Erythroblast (primary cell): ENCODE data around the gene EP400.

Experiments
- DNase-seq, 2 experiments: peaks; one replicate each; lab custom pipeline; 2025; lab: John Stamatoyannopoulos, UW
- GATA1 ChIP-seq: IDR thresholded peaks from 2 replicates; pipeline ENCODE4 v1.6.1; 2011; ENCODE audit warnings: low read depth, mild to moderate bottlenecking, control low read depth, low read length, moderate library complexity
- POLR2A ChIP-seq: IDR thresholded peaks from 2 replicates; pipeline ENCODE4 v1.6.1; 2011; ENCODE audit warnings: mild to moderate bottlenecking, low read length

Gene EP400

DNA sequence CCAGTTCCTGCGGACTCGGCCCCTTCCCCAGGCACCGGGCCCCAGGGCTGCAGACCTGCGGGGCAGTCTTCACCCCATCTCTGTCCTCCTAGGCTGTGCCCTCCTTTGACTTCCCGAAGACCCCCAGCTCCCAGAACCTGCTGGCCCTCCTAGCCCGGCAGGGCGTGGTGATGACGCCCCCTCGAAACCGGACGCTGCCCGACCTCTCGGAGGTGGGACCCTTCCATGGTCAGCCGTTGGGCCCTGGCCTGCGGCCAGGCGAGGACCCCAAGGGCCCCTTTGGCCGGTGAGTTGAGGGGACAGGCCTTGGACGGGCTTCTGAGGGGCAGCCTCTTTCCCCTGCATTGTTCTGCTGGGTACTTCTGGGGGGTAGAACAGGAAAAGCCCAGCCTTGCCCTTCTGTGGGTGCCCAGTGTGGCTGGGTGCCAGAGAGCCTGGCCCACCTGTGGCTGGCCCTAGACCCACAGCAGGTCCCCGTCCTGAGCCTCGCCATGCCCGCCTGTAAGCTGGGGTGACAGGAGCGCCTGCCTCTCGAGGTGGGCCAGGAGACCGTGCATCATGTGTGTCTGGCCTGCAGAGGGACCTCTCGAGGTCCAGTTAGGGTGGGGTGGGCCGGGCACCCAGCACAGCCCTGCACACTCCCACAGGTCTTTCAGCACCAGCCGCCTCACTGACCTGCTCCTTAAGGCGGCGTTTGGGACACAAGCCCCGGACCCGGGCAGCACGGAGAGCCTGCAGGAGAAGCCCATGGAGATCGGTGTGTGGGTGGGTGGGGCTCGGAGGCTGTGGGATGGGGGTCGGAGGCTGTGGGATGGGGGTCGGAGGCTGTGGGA, 33.2 kb upstream of the EP400 start:
- peak in 1 of 2 experiments; percentile 21 for DNase-seq
- TF ChIP-seq GATA1 (no peak), POLR2A (no peak)

GRCh38 chr12:131917139-131917710, 32.5 kb upstream of the EP400 start:
- DNase-seq = peak; percentile 21 to 22
- TF ChIP-seq POLR2A = no peak
- no peak for TF ChIP-seq GATA1

GRCh38 chr12:131917711-131918306, 31.9 kb upstream of the EP400 start:
- DNase-seq = no peak
- TF ChIP-seq GATA1 (no peak), POLR2A (no peak)

- TF ChIP-seq POLR2A (no peak), GATA1 (no peak)
These were observed 31.3 kb upstream of the EP400 start for GRCh38 chr12:131918311-131919050.

DNA sequence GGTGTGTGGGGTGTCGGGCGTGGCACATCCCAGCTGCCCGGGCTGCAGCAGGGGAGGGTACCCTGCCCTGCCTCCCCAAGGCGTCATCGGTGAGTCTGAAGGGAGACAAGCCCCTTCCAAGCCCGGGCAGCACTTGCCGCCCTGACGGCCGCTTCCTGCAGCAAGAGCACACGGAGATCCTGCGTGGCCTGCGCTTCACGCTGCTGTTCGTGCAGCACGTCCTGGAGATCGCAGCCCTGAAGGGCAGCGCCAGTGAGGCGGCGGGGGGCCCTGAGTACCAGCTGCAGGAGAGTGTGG, 30.7 kb upstream of the EP400 start:
- TF ChIP-seq POLR2A (no peak), GATA1 (no peak)
- DNase-seq = no peak

More at GRCh38 chr12:131918311-131919050, 31.3 kb upstream of the EP400 start:
- no peak for DNase-seq

GRCh38 chr12:131919366-131920156, 30.2 kb upstream of the EP400 start:
- no peak for DNase-seq
- no peak for TF ChIP-seq GATA1
- TF ChIP-seq POLR2A = no peak

DNA sequence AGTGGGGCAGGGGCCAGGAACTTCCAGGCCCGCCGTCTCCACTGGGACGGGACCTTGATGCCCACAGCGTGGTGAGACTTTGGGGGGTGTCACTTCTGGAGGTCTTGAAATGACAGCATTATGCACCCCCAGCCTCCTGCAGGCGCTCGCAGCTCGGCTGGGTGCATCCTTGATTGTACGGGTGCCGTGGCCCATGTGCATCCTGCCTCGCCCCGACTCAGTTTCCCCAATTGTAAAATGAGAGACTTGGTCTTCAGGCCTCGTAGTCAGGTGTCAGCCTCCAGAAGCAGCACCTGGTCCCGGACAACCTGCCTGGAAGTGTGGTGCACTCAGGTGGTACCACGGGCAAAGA, 29.6 kb upstream of the EP400 start:
- DNase-seq = no peak
- TF ChIP-seq GATA1 (no peak), POLR2A (no peak)

- no peak for DNase-seq
- TF ChIP-seq GATA1 = no peak
- no peak for TF ChIP-seq POLR2A
These were observed 28.6 kb upstream of the EP400 start for GRCh38 chr12:131920902-131921840.

DNA sequence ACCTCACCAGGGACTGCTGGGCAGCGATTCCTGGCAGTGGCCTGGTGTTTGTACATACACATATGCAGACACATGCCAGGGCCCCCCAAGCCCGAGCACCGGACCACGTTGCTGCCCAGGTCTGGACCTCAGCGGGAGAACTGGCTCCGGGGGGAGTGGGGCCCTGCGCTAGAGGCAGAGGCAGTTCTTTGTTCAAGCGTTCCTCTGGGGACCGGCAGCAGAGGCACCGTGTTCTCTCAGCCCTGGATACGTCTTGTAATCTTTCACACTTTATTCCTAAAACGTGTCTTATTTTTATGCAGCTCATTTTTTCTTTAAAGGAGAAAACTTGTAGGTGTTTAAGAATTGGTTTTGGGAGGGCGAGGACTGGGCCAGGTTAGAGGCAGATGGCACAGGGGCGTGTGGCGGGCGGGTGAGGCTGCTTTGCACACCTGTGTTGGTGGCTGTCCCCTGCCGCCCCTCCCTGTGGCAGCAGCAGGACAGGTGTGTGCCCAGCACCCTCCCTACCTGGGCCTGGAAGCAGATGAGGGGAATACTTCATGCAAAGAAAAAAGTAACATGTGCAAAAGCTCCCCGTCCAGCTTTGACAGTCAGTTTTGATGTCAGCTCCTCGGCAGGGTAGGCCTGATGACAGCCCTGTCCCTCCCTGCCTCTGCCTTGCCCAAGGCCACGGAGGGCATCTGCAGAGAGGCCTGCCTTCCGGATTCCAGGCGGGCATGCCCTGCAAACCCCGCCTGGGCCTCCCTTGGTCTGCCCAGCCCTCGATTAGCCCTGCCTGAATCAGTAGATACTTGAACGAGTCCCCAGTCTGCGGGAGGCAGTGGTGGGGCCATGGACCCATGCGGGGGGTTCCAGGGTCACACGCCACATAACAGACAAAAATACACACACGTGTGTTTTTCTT, 27.6 kb upstream of the EP400 start:
- no peak for DNase-seq
- TF ChIP-seq GATA1 (no peak), POLR2A (no peak)

DNA sequence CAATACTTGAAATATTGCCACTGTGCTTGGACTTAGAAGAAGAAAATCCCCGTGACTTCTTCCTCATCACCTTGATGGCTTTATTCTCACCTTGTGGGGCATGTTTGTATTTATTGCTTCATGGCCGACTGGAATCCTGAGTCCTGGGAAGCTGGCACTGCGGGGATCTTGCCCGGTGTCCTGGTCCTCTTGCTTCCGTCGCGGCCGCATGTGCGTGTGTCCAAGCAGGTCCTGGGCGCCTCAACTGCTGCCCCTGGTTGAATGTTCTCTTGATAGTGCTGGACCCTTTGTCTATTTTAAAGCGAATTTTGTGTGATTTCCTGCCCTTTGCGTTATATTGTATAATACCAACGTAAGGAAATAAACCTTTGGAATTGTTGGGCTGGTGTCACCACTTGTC, 27.0 kb upstream of the EP400 start:
- TF ChIP-seq GATA1 (no peak), POLR2A (no peak)
- no peak for DNase-seq

- no peak for DNase-seq
- TF ChIP-seq POLR2A (no peak), GATA1 (no peak)
These were observed 26.5 kb upstream of the EP400 start for GRCh38 chr12:131923260-131923659.

DNA sequence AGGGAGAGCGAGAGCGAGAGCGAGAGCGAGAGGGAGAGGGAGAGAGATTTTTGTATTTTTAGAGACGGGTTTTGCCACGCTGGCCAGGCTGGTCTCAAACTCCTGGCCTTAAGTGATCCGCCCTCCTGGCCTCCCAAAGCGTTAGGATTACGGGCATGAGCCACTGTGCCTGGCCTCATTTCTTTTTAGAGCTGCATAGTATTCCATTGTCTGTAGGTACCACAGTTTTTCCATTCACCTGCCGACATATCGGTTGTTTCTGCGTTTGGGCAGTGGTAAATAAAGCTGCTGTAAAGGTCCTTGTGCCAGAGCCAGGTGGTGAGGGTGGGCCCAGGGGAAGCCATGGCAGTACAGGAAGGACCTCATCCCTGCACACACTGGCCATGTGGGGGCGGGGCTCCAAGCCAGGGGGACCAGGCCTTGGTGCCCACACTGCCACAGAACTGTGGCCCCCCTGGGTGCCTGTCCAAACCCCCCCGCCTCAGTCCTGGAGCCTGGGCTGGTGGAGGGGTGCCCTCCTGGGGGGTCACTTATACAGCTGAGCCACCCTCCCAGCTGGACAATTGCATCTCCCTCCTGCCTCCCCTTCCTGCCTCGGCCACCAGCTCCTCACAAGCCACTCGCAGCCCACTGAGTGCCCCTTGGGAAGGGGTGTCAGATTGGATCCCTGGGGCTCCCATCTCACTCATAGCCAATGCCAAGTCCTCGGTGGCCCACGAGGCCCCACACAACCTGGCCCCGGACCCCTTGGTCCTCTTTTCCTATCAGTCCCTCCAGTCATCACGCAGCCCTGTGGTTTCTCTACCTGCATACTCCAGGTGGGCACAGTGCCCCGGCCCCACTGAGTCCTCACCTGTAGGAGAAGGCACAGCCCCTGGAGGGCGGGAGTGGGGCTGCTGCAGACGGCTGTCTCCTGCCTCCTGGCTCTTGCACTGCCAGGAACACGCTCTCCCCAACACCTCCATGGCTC, 22.3 kb upstream of the EP400 start:
- DNase-seq = no peak
- TF ChIP-seq GATA1 (no peak), POLR2A (no peak)
